Heart right ventricle (tissue), 16 donors: ENCODE data around the gene BTBD16. TPM values are rescaled to one million over a fixed set of nuclear protein-coding genes. Genes with fewer than 3 reads are reported as not detected.

Experiments used
- ATAC-seq, 8 donors: fragments of 200-7000 bp; cut with Tn5 transposase; one replicate each; pipeline ENCODE4 v1.9.1; 2020; ENCODE audit warnings: mild to moderate bottlenecking in 8 of 8, moderate library complexity in 8 of 8, moderate number of reproducible peaks in 1 of 8
- DNase-seq, 2 donors: peaks; one replicate each; pipeline ENCODE4 v3.0.0-alpha.2; 2020
- H3K27ac ChIP-seq, 10 donors: fragments of 200-600 bp; sonication (generic) in 2 of 10; one replicate each; pipeline versions ENCODE4 v1.5.0 to v1.8.0; 2020 to 2022; ENCODE audit warnings: mild to moderate bottlenecking in 3 of 10
- H3K27me3 ChIP-seq, 7 donors: fragments of 200-600 bp; one replicate each; pipeline ENCODE4 v1.8.0; 2021 to 2022; ENCODE audit warnings: mild to moderate bottlenecking in 2 of 7
- H3K36me3 ChIP-seq, 9 donors: fragments of 200-600 bp; sonication (generic) in 1 of 9; one replicate each; pipeline versions ENCODE4 v1.5.0 to v1.8.0; 2020 to 2022; ENCODE audit warnings: mild to moderate bottlenecking in 2 of 9
- H3K4me1 ChIP-seq, 9 donors: fragments of 200-600 bp; sonication (generic) in 1 of 9; one replicate each; pipeline versions ENCODE4 v1.5.0 to v1.8.0; 2020 to 2022; ENCODE audit warnings: mild to moderate bottlenecking in 4 of 9
- H3K4me3 ChIP-seq, 10 donors: fragments of 200-600 bp; sonication (generic) in 2 of 10; one replicate each; pipeline versions ENCODE4 v1.5.0 to v1.8.0; 2020 to 2022; ENCODE audit warnings: mild to moderate bottlenecking in 7 of 10, moderate library complexity in 2 of 10
- H3K9me3 ChIP-seq, 11 donors: fragments of 200-600 bp in 10 of 11; sonication (generic) in 2 of 11; one replicate each; pipeline versions ENCODE4 v1.5.0 to v1.8.0; 2013 to 2022; ENCODE audit warnings: mild to moderate bottlenecking in 2 of 11, control low read depth in 1 of 11, moderate library complexity in 1 of 11
- WGBS, 2 donors: extraction: QIAGEN DNeasy Blood & Tissue Kit; methylation state at CpG; one replicate each; pipeline ENCODE4 v1.1.7; 2013; ENCODE audit warnings: inconsistent platforms in 1 of 2; 5-methylcytosine and 5-hydroxymethylcytosine counted together
- intact Hi-C, 10 donors: fragments of 100-400 bp; cut with DNase I; formaldehyde crosslinking; loops; one replicate each; pipeline versions ENCODE4 v1.11.1 to v1.14.2; 2022
- polyA plus RNA-seq, 2 donors: library from polyadenylated mRNA; stranded (reverse); fragments of 200-250 nt; gene quantifications; one replicate each; pipeline ENCODE4 v1.2.3, GENCODE V29; 2013
- total RNA-seq, 10 donors: library from RNA; stranded (reverse); fragmentation: NEBNext Ultra II Directional in 3 of 10; extraction: Animal tissue kit (Norgen Biotek cat#: 25700) in 3 of 10; gene quantifications; one replicate each; pipeline versions ENCODE4 v1.2.1 to v1.2.4, GENCODE V29; 2021 to 2023
- TF ChIP-seq, protein P1 (sequence below), 9 donors: fragments of 200-600 bp; sonication (generic) in 2 of 9; IDR thresholded peaks; one replicate each; pipeline versions ENCODE4 v1.5.0 to v1.8.0; 2021 to 2022; ENCODE audit warnings: antibody characterized with exemption in 9 of 9, mild to moderate bottlenecking in 5 of 9, moderate library complexity in 1 of 9
- donor health status: Arrhythmogenic right ventricular cardiomyopathy.
- donor health status: ischemic (EF 13 %, LVEDD 7.1; RV severe dilation, severe dysfunction).
- donor health status: healthy with polysubstance abuse.
- donor health status: DM: no; HTN: yes; CAD: no.
- donor health status: DM: no; HTN: no; CAD: no.
- donor health status: ischemic (EF 25% LVEDD 6.9; RV normal size, moderate dysfunction).
- donor health status: ischemic (EF 25% LVEDD 5.7; RV mildly dilated, moderate dysfunction).
- donor health status: healthy.
- donor health status: DM: yes; HTN: yes; CAD: no.
- donor health status: Ischemic cardiomyopathy.
- donor health status: ischemic (EF 35%, LVEDD 5.7; RV mildly dilated, moderate dysfunction).
- donor health status: nonischemic (EF 11% LVEDD 7.7; RV severe dilation, severe dysfunction).
- donor health status: DM: yes; HTN: yes; CAD: no.
- donor health status: PGD.
- donor health status: ischemic (EF 29% LVEDD 5.4; RV normal size, mild dysfunction).
- donor health status: nonischemic (EF 23%, LVEDD 6.1; RV moderate dilation, normal function).

The BTBD16 gene
- total and polyA plus RNA-seq, 12 donors, result 0.29 to 0.76 TPM; not detected in 10

- peak overlapping the region in 2 of 10 donors; percentile 44 to 81 for H3K27ac ChIP-seq
Measured at GRCh38 chr10:122288262-122288661, 17.2 kb downstream of the BTBD16 start.

GRCh38 chr10:122288917-122289316, 17.8 kb downstream of the BTBD16 start:
- 81 to 90% methylated on average over 3 of the region's 3 CpGs for WGBS, 2 donors
- intact Hi-C loops, result loop anchor here in 1 of 10 donors (10.0 kb wide), 1 partner anchor 416 kb away; no protein-coding TSS in a partner anchor
- Histone ChIP-seq H3K27ac (no peak overlapping the region), H3K27me3 (no peaks in the 10 kb centered on the region), H3K4me1 (peaks cover 3 to 29% (median 17%) of the 10 kb centered on the region in 9 donors), H3K9me3 (no peaks in the 10 kb centered on the region), H3K36me3 (no peaks in the 10 kb centered on the region), H3K4me3 (no peak overlapping the region)
- TF ChIP-seq, protein P1, sequence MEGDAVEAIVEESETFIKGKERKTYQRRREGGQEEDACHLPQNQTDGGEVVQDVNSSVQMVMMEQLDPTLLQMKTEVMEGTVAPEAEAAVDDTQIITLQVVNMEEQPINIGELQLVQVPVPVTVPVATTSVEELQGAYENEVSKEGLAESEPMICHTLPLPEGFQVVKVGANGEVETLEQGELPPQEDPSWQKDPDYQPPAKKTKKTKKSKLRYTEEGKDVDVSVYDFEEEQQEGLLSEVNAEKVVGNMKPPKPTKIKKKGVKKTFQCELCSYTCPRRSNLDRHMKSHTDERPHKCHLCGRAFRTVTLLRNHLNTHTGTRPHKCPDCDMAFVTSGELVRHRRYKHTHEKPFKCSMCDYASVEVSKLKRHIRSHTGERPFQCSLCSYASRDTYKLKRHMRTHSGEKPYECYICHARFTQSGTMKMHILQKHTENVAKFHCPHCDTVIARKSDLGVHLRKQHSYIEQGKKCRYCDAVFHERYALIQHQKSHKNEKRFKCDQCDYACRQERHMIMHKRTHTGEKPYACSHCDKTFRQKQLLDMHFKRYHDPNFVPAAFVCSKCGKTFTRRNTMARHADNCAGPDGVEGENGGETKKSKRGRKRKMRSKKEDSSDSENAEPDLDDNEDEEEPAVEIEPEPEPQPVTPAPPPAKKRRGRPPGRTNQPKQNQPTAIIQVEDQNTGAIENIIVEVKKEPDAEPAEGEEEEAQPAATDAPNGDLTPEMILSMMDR (IDR thresholded peaks at IDR 0.05), result no peak
- ATAC-seq (no peak), DNase-seq (no peak)

More at GRCh38 chr10:122288262-122288661, 17.2 kb downstream of the BTBD16 start:
- Histone ChIP-seq H3K36me3 (no peaks in the 10 kb centered on the region), H3K9me3 (no peaks in the 10 kb centered on the region), H3K27me3 (no peaks in the 10 kb centered on the region), H3K4me3 (no peak overlapping the region), H3K4me1 (peaks cover 3 to 29% (median 17%) of the 10 kb centered on the region in 9 donors)
- 81% methylated on average over 6 of the region's 6 CpGs for whole genome bisulfite sequencing, 2 donors
- intact Hi-C loops, result loop anchor here in 1 of 10 donors (10.0 kb wide), 1 partner anchor 417 kb away; no protein-coding TSS in a partner anchor
- no peak for DNase-seq
- TF ChIP-seq, protein P1 (IDR thresholded peaks at IDR 0.05), result no peak
- ATAC-seq, result no peak

GRCh38 chr10:122290334-122290733, 19.2 kb downstream of the BTBD16 start:
- TF ChIP-seq, protein P1 (IDR thresholded peaks at IDR 0.05), result no peak
- ATAC-seq (no peak), DNase-seq (no peak)
- intact Hi-C loops, result loop anchor here in 5 of 10 donors (10.0 kb wide), 2 partner anchors 414 to 1264 kb away; no protein-coding TSS in a partner anchor
- Histone ChIP-seq H3K9me3 (no peaks in the 10 kb centered on the region), H3K36me3 (no peaks in the 10 kb centered on the region), H3K27me3 (no peaks in the 10 kb centered on the region), H3K4me3 (no peak overlapping the region), H3K4me1 (peaks cover 3 to 34% (median 17%) of the 10 kb centered on the region in 9 donors), H3K27ac (no peak overlapping the region)
- 79 to 84% methylated on average over 7 of the region's 7 CpGs for WGBS, 2 donors

GRCh38 chr10:122290833-122291532, 19.9 kb downstream of the BTBD16 start:
- Histone ChIP-seq H3K36me3 (no peaks in the 10 kb centered on the region), H3K4me3 (no peak overlapping the region), H3K27ac (no peak overlapping the region), H3K9me3 (no peaks in the 10 kb centered on the region), H3K4me1 (peaks cover 3 to 34% (median 17%) of the 10 kb centered on the region in 9 donors), H3K27me3 (no peaks in the 10 kb centered on the region)
- DNase-seq (no peak), ATAC-seq (no peak)
- TF ChIP-seq, protein P1 (IDR thresholded peaks at IDR 0.05), result no peak
- 91 to 97% methylated on average over 13 of the region's 13 CpGs for WGBS, 2 donors
- intact Hi-C loops, result loop anchor here in 5 of 10 donors (10.0 kb wide), 2 partner anchors 414 to 1264 kb away; no protein-coding TSS in a partner anchor
